ENCODE data around the gene PTGER2. TPM values are rescaled to one million over a fixed set of nuclear protein-coding genes. Genes with fewer than 3 reads are reported as not detected.
A peak's percentile ranks its signal among the peaks of the same experiment; 100 is the strongest.

PTGER2 gene
- total and polyA plus RNA-seq, 4 experiments from 2014 or later, result 29.4 to 259 (median 135) TPM

DNA sequence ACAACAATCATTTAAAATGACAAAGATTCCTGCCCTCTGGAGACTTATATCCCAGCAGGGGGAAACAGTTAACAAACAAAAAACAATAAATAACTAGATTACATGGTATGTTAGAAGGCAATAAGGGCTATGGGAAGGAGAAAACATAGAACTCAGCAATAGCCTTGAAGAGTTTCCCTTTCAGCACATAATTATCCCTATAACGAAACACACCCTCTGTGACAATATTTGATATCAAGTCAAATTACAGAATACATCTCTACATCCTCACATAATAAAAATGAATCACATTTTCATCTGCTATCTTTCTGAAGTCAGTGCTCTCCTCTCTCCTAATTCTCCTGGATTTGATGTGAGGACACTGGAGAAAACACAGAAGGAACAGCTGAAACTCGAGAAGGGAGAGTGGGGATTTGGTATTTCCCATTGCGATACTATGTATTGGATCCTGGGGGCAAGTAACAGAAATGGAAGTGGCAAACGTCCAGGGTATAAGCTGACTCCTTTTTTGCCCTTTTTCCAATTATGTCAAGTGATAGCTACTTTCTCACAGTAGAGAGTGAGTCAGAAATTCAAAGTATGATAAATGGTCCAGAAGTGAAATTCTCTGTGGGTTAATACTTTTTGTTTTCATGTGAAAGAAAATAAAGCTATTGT lies 9.7 kb upstream of the PTGER2 start:
- no peaks in the 10 kb centered on the region for H3K27me3 ChIP-seq (ENCODE audit: insufficient read depth, low read length)
- ChIA-PET CTCF (ENCODE audit: partially characterized antibody) (interaction anchor here (0.7 to 1.9 kb wide), 8 partner anchors 10 to 172 kb away, joined by 3 to 7 read pairs (median 3); partner anchors contain the start of gene PTGER2), POLR2A (ENCODE audit: partially characterized antibody) (interaction anchor here (1.4 to 6.3 kb wide), 2 partner anchors 11 to 248 kb away, joined by 3 to 66 read pairs; partner anchors contain the start of genes GPR137C, PTGER2 and TXNDC16)
- DNase-seq, result no peak
- H3K27ac ChIP-seq (ENCODE audit: low read depth, low read length), result no peak overlapping the region
- H3K4me1 ChIP-seq (ENCODE audit: insufficient read depth, low read length), result peaks cover 58% of the 10 kb centered on the region
- H3K27me3 Mint-ChIP-seq, result no peaks in the 10 kb centered on the region
- H3K9me3 Mint-ChIP-seq, result no peaks in the 10 kb centered on the region
- peak overlapping the region in 6 of 7 donors; percentile 31 to 95 (median 68) for H3K27ac Mint-ChIP-seq
- peak overlapping the region in 1 of 8 donors; percentile 22 for H3K4me3 Mint-ChIP-seq
- H3K4me1 Mint-ChIP-seq, result peaks cover 53 to 81% (median 71%) of the 10 kb centered on the region in 4 donors
- peaks cover 23 to 25% of the 10 kb centered on the region in 2 donors for H3K36me3 Mint-ChIP-seq
- H3K36me3 ChIP-seq (ENCODE audit: insufficient read depth, low read length), result no peaks in the 10 kb centered on the region
- no peak overlapping the region for H3K4me3 ChIP-seq (ENCODE audit: low read length in 2 of 2)
- intact Hi-C loops (cut with micrococcal nuclease), result no loop called here
- no peaks in the 10 kb centered on the region for H3K9me3 ChIP-seq (ENCODE audit: control insufficient read depth in 1 of 2, low read length in 2 of 2)

DNA sequence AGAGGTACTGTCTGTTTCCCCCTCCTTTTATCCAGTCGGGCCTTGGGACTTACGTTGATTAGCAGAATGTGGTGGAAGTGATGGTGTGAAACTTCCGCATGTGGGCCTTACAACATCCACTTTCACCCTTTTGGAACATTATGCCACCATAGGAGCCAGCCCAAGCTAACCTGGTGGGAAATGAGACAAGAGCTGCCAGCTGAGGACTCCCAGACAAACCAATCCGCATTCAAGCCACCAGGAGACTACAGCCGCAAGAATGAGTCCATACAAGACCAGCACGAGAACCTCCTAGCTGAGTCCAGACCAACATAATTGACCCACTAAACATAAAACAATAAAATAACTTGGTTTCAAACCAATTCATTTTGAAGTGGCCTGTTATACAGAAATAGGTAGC lies 9.1 kb upstream of the PTGER2 start:
- POLR2A ChIA-PET (ENCODE audit: partially characterized antibody), result interaction anchor here (1.4 to 6.3 kb wide), 2 partner anchors 11 to 248 kb away, joined by 3 to 66 read pairs; partner anchors contain the start of genes GPR137C, PTGER2 and TXNDC16
- Histone ChIP-seq H3K4me1 (ENCODE audit: insufficient read depth, low read length) (peaks cover 62% of the 10 kb centered on the region), H3K27me3 (ENCODE audit: insufficient read depth, low read length) (no peaks in the 10 kb centered on the region), H3K27ac (ENCODE audit: low read depth, low read length) (no peak overlapping the region), H3K36me3 (ENCODE audit: insufficient read depth, low read length) (no peaks in the 10 kb centered on the region), H3K4me3 (ENCODE audit: low read length in 2 of 2) (no peak overlapping the region), H3K9me3 (ENCODE audit: control insufficient read depth in 1 of 2, low read length in 2 of 2) (no peaks in the 10 kb centered on the region)
- no peak for DNase-seq
- Mint-ChIP-seq H3K36me3 (peaks cover 24 to 28% of the 10 kb centered on the region in 2 donors), H3K4me3 (peak overlapping the region in 1 of 8 donors; percentile 40), H3K9me3 (peaks cover 0 to 1% (median 0%) of the 10 kb centered on the region in 8 donors), H3K4me1 (peaks cover 57 to 88% (median 72%) of the 10 kb centered on the region in 4 donors), H3K27me3 (no peaks in the 10 kb centered on the region), H3K27ac (peak overlapping the region in 4 of 7 donors; percentile 49 to 65 (median 60))
- CTCF ChIA-PET (ENCODE audit: partially characterized antibody), result interaction anchor here (0.7 to 1.5 kb wide), 9 partner anchors 9 to 172 kb away, joined by 3 to 7 read pairs (median 3); partner anchors contain the start of gene PTGER2
- intact Hi-C loops (cut with micrococcal nuclease), result no loop called here

DNA sequence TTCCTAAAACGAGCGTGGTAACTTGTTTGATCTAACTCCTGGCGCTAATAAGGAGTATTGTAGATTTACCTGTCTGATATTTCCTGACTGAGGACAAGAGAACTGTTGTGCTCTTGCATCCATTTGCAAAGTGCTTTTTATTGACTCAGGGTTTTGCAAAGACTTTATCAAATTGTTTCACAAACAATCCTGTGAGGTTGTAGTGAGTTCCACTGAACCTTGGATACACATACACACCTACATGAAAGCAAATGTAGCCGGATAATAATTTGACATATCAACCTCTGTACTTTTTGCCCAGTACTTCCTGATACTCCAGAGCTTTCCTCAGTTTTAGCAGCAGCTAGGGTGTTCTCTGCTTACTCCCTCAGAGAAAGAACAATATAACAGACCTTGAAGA lies 6.7 kb upstream of the PTGER2 start:
- no peaks in the 10 kb centered on the region for H3K36me3 ChIP-seq (ENCODE audit: insufficient read depth, low read length)
- peaks cover 0 to 2% of the 10 kb centered on the region in 2 donors for H3K27me3 Mint-ChIP-seq
- no peaks in the 10 kb centered on the region for H3K9me3 ChIP-seq (ENCODE audit: control insufficient read depth in 1 of 2, low read length in 2 of 2)
- peak overlapping the region in 6 of 8 donors; percentile 22 to 72 (median 50) for H3K4me3 Mint-ChIP-seq
- intact Hi-C loops (cut with micrococcal nuclease), result no loop called here
- peaks cover 0 to 3% (median 0%) of the 10 kb centered on the region in 8 donors for H3K9me3 Mint-ChIP-seq
- peak overlapping the region in 5 of 7 donors; percentile 14 to 87 (median 64) for H3K27ac Mint-ChIP-seq
- no peaks in the 10 kb centered on the region for H3K27me3 ChIP-seq (ENCODE audit: insufficient read depth, low read length)
- peaks cover 69% of the 10 kb centered on the region for H3K4me1 ChIP-seq (ENCODE audit: insufficient read depth, low read length)
- ChIA-PET CTCF (ENCODE audit: partially characterized antibody) (interaction anchor here (1.3 to 1.4 kb wide), 2 partner anchors 19 to 98 kb away, joined by 3 to 4 read pairs; no protein-coding TSS in a partner anchor), POLR2A (ENCODE audit: partially characterized antibody) (interaction anchor here (6.3 kb wide), 1 partner anchor 8 kb away, joined by 66 read pairs; the partner anchor contains the start of gene PTGER2)
- no peak overlapping the region for H3K27ac ChIP-seq (ENCODE audit: low read depth, low read length)
- H3K4me1 Mint-ChIP-seq, result peaks cover 62 to 90% (median 75%) of the 10 kb centered on the region in 4 donors
- H3K36me3 Mint-ChIP-seq, result peaks cover 44% of the 10 kb centered on the region in 2 donors
- H3K4me3 ChIP-seq (ENCODE audit: low read length in 2 of 2), result no peak overlapping the region
- DNase-seq, result no peak

DNA sequence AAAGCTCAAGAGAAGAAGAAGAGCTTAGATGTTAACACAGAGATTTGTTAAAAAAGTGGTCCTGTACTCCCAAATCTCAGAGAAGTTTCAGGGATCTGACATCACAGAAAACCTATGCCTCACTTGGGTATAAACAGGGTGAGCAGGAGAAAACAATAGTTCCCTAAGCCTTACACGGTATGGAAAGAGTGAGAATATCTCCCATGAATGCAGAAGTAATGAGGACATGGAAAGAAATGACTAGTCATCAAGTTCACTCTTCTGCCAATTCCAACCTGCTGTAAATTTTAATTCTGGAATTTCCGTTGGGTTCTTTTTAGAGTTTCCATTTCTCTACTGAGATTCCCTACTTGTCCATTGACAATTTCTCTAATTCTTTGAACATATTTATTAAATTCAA lies 6.2 kb upstream of the PTGER2 start:
- Histone ChIP-seq H3K27me3 (ENCODE audit: insufficient read depth, low read length) (no peaks in the 10 kb centered on the region), H3K9me3 (ENCODE audit: control insufficient read depth in 1 of 2, low read length in 2 of 2) (no peaks in the 10 kb centered on the region), H3K4me1 (ENCODE audit: insufficient read depth, low read length) (peaks cover 71% of the 10 kb centered on the region), H3K36me3 (ENCODE audit: insufficient read depth, low read length) (no peaks in the 10 kb centered on the region), H3K4me3 (ENCODE audit: low read length in 2 of 2) (no peak overlapping the region), H3K27ac (ENCODE audit: low read depth, low read length) (no peak overlapping the region)
- H3K36me3 Mint-ChIP-seq, result peaks cover 49% of the 10 kb centered on the region in 2 donors
- no peak for DNase-seq
- H3K9me3 Mint-ChIP-seq, result peaks cover 0 to 3% (median 0%) of the 10 kb centered on the region in 8 donors
- intact Hi-C loops (cut with micrococcal nuclease), result no loop called here
- H3K4me3 Mint-ChIP-seq, result peak overlapping the region in 6 of 8 donors; percentile 22 to 72 (median 54)
- CTCF ChIA-PET (ENCODE audit: partially characterized antibody), result interaction anchor here (0.8 to 1.4 kb wide), 2 partner anchors 49 to 98 kb away, joined by 3 read pairs; no protein-coding TSS in a partner anchor
- POLR2A ChIA-PET (ENCODE audit: partially characterized antibody), result interaction anchor here (6.3 kb wide), 1 partner anchor 8 kb away, joined by 66 read pairs; the partner anchor contains the start of gene PTGER2
- peak overlapping the region in 6 of 7 donors; percentile 9 to 87 (median 40) for H3K27ac Mint-ChIP-seq
- H3K4me1 Mint-ChIP-seq, result peaks cover 60 to 90% (median 74%) of the 10 kb centered on the region in 4 donors
- peaks cover 0 to 2% of the 10 kb centered on the region in 2 donors for H3K27me3 Mint-ChIP-seq

DNA sequence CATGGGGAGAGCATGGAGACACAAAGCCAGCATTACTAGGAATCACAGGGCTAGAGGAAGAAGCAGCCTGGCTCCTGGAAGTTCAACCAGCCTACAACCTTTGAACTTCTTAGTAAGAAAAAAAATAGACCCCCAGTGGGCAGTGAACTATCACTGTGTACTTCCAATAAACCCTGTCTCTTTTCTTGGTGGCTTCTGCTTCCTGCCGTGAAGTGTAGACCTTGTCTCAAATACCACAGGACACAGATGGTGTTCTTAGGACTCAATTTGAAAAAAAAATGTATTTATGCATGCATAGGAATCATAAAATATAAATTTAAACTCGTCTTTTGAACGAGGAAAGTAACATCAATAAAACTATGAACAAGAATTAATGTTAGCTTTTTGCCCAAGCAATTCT lies 3.6 kb upstream of the PTGER2 start:
- ChIA-PET CTCF (ENCODE audit: partially characterized antibody) (interaction anchor here (0.6 to 1.4 kb wide), 4 partner anchors 10 to 422 kb away, joined by 3 to 4 read pairs (median 3); no protein-coding TSS in a partner anchor), POLR2A (ENCODE audit: partially characterized antibody) (interaction anchor here (1.6 to 1.7 kb wide), 2 partner anchors 10 to 17 kb away, joined by 3 to 6 read pairs; no protein-coding TSS in a partner anchor)
- H3K27me3 Mint-ChIP-seq, result peaks cover 0 to 2% of the 10 kb centered on the region in 2 donors
- H3K27me3 ChIP-seq (ENCODE audit: insufficient read depth, low read length), result no peaks in the 10 kb centered on the region
- H3K4me3 ChIP-seq (ENCODE audit: low read length in 2 of 2), result no peak overlapping the region
- no peaks in the 10 kb centered on the region for H3K36me3 ChIP-seq (ENCODE audit: insufficient read depth, low read length)
- peaks cover 50 to 87% (median 63%) of the 10 kb centered on the region in 4 donors for H3K4me1 Mint-ChIP-seq
- no peak for DNase-seq
- H3K36me3 Mint-ChIP-seq, result peaks cover 62 to 68% of the 10 kb centered on the region in 2 donors
- H3K9me3 Mint-ChIP-seq, result peaks cover 0 to 4% (median 0%) of the 10 kb centered on the region in 8 donors
- peak overlapping the region; percentile 46 to 100 (median 98) for H3K4me3 Mint-ChIP-seq
- H3K4me1 ChIP-seq (ENCODE audit: insufficient read depth, low read length), result peaks cover 66% of the 10 kb centered on the region
- no peak overlapping the region for H3K27ac ChIP-seq (ENCODE audit: low read depth, low read length)
- no peaks in the 10 kb centered on the region for H3K9me3 ChIP-seq (ENCODE audit: control insufficient read depth in 1 of 2, low read length in 2 of 2)
- intact Hi-C loops (cut with micrococcal nuclease), result loop anchor here (5.0 kb wide), 2 partner anchors 397 to 448 kb away; partner anchors contain the start of genes GNG2 and PSMC6
- H3K27ac Mint-ChIP-seq, result peak overlapping the region in 4 of 7 donors; percentile 5 to 87 (median 36)

DNA sequence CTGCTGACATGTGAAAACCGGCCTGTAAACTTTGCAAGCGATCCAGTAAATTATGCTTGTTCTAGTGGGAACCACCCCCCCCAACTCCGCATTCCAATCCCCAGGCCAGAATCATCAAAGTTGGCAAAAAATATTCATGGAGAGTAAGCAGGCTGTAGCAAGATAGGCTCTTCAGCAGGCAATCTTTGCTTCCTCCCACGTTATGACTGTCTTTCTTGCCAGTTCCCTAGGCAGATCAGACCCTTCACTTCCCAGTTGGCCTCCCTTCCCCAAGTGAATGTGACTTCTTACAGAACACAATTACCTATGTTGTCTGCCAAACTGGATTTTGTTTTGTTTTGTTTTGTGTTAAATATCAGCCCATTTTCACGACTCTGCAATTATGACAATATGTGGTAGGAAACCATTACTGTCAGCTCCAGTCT lies 1.2 kb upstream of the PTGER2 start:
- Histone ChIP-seq H3K36me3 (ENCODE audit: insufficient read depth, low read length) (no peaks in the 10 kb centered on the region), H3K27ac (ENCODE audit: low read depth, low read length) (peak overlapping the region; percentile 59), H3K9me3 (ENCODE audit: control insufficient read depth in 1 of 2, low read length in 2 of 2) (no peaks in the 10 kb centered on the region), H3K4me1 (ENCODE audit: insufficient read depth, low read length) (peaks cover 70% of the 10 kb centered on the region), H3K27me3 (ENCODE audit: insufficient read depth, low read length) (no peaks in the 10 kb centered on the region), H3K4me3 (ENCODE audit: low read length in 2 of 2) (peak overlapping the region; percentile 79 to 86)
- CTCF ChIA-PET (ENCODE audit: partially characterized antibody), result interaction anchor here (0.8 to 2.8 kb wide), 5 partner anchors 8 to 88 kb away, joined by 3 to 15 read pairs (median 7); no protein-coding TSS in a partner anchor
- Mint-ChIP-seq H3K27ac (peak overlapping the region; percentile 81 to 96 (median 87)), H3K9me3 (peaks cover 0 to 4% (median 0%) of the 10 kb centered on the region in 8 donors), H3K4me1 (peaks cover 46 to 90% (median 62%) of the 10 kb centered on the region in 4 donors), H3K27me3 (peaks cover 0 to 2% of the 10 kb centered on the region in 2 donors), H3K36me3 (peaks cover 58 to 77% of the 10 kb centered on the region in 2 donors), H3K4me3 (peak overlapping the region; percentile 95 to 100 (median 98))
- no peak for DNase-seq
- POLR2A ChIA-PET (ENCODE audit: partially characterized antibody), result interaction anchor here (1.0 to 8.3 kb wide), 9 partner anchors 7 to 466 kb away, joined by 3 to 89 read pairs (median 7); no protein-coding TSS in a partner anchor
- intact Hi-C loops (cut with micrococcal nuclease), result loop anchor here (5.0 kb wide), 2 partner anchors 394 to 451 kb away; partner anchors contain the start of genes GNG2 and PSMC6

All from CD4-positive, alpha-beta memory T cell (primary cell).